Measurements from ENCODE around the gene DRD3.

The DRD3 gene

DNA sequence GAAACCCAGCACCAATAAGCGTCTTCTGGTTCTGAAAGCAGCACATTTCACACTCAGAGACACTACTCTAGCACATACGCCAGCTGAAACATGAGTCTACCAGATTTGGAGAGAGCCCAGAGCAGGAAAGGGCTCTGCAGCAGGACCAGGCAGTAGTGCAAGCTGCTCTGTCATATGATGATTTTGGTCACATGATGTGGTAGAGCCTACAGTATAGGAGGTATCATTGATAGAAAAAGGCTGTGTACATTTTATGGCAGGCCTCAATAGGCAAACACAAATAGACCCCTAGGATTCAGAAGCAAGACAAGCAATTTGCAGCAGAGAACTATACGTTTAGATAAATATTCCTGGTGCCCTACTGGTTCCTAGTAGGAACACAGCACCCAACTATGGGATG lies 64.1 kb downstream of the DRD3 start:
- Histone ChIP-seq H3K27me3 (peaks cover 17% of the 10 kb centered on the region), H3K9me3 (no peaks in the 10 kb centered on the region), H3K4me3 (ENCODE audit: low read depth, low read length) (no peak overlapping the region), H3K4me1 (no peaks in the 10 kb centered on the region), H3K36me3 (no peaks in the 10 kb centered on the region)
- no peak for DNase-seq
- TF ChIP-seq CTCF (IDR thresholded peaks at IDR 0.05; ENCODE audit: low read depth, low read length), result no peak

DNA sequence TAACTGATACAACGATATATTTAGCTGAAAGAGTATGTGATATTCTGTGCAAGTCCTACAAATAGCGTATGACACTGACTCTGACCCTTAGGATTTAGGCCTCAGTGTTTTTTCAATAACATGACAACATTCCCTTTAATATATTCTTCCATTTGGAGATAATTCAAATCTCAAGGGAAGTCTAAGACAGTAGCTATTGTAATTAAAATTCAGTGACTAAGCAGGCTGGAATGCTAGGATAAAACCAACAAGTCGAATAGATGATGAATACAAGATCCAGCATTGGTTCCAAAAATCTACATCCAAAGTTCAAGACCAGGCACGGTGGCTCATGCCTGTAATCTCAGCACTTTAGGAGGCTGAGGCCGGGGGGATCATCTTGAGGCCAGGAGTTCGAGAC lies 66.2 kb downstream of the DRD3 start:
- no peak for DNase-seq
- H3K9me3 ChIP-seq, result no peaks in the 10 kb centered on the region
- H3K4me3 ChIP-seq (ENCODE audit: low read depth, low read length), result no peak overlapping the region
- H3K36me3 ChIP-seq, result no peaks in the 10 kb centered on the region
- TF ChIP-seq CTCF (IDR thresholded peaks at IDR 0.05; ENCODE audit: low read depth, low read length), result no peak
- peaks cover 17% of the 10 kb centered on the region for H3K27me3 ChIP-seq
- H3K4me1 ChIP-seq, result no peaks in the 10 kb centered on the region

- H3K9me3 ChIP-seq, result no peaks in the 10 kb centered on the region
- no peaks in the 10 kb centered on the region for H3K36me3 ChIP-seq
- no peak for DNase-seq
- peaks cover 17% of the 10 kb centered on the region for H3K27me3 ChIP-seq
- no peak for TF ChIP-seq CTCF (IDR thresholded peaks at IDR 0.05; ENCODE audit: low read depth, low read length)
- H3K4me3 ChIP-seq (ENCODE audit: low read depth, low read length), result no peak overlapping the region
- H3K4me1 ChIP-seq, result no peaks in the 10 kb centered on the region
Observed at GRCh38 chr3:114111060-114111770, 67.6 kb downstream of the DRD3 start.

DNA sequence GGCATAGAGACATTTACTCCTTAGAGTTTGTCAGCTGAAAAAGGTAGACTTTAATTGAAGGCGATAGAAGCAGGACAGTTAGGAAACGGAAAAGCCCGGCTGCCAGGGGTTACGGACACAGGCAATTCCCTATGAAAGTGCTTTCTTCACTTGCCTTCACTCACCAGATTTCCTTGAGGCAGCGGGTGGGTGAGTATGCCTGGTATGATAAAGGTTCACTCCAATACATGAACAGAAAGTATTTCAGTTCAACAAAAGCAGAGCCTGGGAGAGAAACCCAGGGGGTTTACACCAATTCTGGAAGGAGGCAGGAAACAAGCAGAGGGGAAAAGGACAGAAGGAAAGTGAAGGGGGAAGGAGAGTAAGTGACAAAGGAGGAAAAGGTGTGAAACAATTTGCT lies 68.4 kb downstream of the DRD3 start:
- DNase-seq, result no peak
- peaks cover 21% of the 10 kb centered on the region for H3K27me3 ChIP-seq
- H3K4me1 ChIP-seq, result no peaks in the 10 kb centered on the region
- no peak overlapping the region for H3K4me3 ChIP-seq (ENCODE audit: low read depth, low read length)
- no peaks in the 10 kb centered on the region for H3K36me3 ChIP-seq
- TF ChIP-seq CTCF (IDR thresholded peaks at IDR 0.05; ENCODE audit: low read depth, low read length), result no peak
- H3K9me3 ChIP-seq, result no peaks in the 10 kb centered on the region

- no peak for DNase-seq
- H3K27me3 ChIP-seq, result peaks cover 21% of the 10 kb centered on the region
- H3K9me3 ChIP-seq, result no peaks in the 10 kb centered on the region
- no peak for TF ChIP-seq CTCF (IDR thresholded peaks at IDR 0.05; ENCODE audit: low read depth, low read length)
- H3K4me3 ChIP-seq (ENCODE audit: low read depth, low read length), result no peak overlapping the region
- H3K36me3 ChIP-seq, result no peaks in the 10 kb centered on the region
- H3K4me1 ChIP-seq, result no peaks in the 10 kb centered on the region
Observed at GRCh38 chr3:114108137-114108536, 70.7 kb downstream of the DRD3 start.

DNA sequence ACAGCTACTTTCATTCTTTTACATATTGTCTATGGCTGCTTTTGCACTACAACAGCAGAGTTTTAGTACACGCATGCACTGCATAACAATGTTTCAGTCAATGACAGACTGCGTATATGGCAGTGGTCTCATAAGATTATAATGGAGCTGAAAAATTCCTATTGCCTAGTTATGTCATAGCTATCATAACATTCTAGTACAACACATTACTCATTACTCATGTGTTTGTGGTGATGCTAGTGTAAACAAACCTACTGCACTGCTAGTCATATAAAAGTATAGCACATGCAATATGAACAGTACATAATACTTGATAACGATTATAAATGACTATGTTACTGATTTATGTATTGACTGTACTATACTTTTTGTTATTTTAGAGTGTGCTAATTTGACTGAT lies 74.4 kb downstream of the DRD3 start:
- H3K4me3 ChIP-seq (ENCODE audit: low read depth, low read length), result no peak overlapping the region
- TF ChIP-seq CTCF (IDR thresholded peaks at IDR 0.05; ENCODE audit: low read depth, low read length), result no peak
- no peak for DNase-seq
- no peaks in the 10 kb centered on the region for H3K4me1 ChIP-seq
- no peaks in the 10 kb centered on the region for H3K36me3 ChIP-seq
- H3K27me3 ChIP-seq, result peaks cover 8% of the 10 kb centered on the region
- no peaks in the 10 kb centered on the region for H3K9me3 ChIP-seq
